Neural progenitor cell (in vitro differentiated cells): ENCODE measurements around the gene P2RX4.
"Not testable (repeated sequence)": the region's sequence is repeated elsewhere in the genome, so short reads cannot be mapped to it uniquely, and the experiment has no call there.

Source experiments
- CTCF ChIP-seq: fragments of 200-600 bp; sonication (generic); IDR thresholded peaks from 2 replicates; pipeline ENCODE4 v1.5.1; 2017; ENCODE audit warnings: antibody characterized with exemption, mild to moderate bottlenecking
- EZH2 ChIP-seq: fragments of 200-600 bp; sonication (generic); IDR thresholded peaks from 2 replicates; pipeline ENCODE4 v1.6.1; 2017; ENCODE audit warnings: antibody characterized with exemption, mild to moderate bottlenecking, moderate library complexity

DNA sequence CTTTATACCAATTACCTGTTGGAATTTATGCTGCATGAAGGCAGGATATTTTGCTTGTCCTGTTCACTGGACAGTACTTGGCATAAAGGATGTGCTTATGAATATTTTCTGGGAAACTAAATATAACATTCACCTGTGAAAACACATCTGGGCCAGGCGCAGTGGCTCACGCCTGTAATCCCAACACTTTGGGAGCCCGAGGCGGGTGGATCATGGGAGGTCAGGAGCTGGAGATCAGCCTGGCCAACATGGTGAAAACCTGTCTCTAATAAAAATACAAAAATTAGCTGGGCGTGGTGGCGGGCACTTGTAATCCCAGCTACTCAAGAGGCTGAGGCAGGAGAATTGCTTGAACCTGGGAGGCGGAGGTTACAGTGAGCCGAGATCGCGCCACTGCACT, 1.4 kb upstream of the P2RX4 start:
- TF ChIP-seq CTCF, EZH2: not testable (repeated sequence)
